Skeletal muscle tissue (tissue), 4 donors: ENCODE data around the gene SLITRK6. TPM values are rescaled to one million over a fixed set of nuclear protein-coding genes. Genes with fewer than 3 reads are reported as not detected.
"Not testable (repeated sequence)": the region's sequence is repeated elsewhere in the genome, so short reads cannot be mapped to it uniquely, and the experiment has no call there.

Experiments used
- H3K27ac ChIP-seq: one replicate; pipeline ENCODE4 v1.7.0; 2013; ENCODE audit warnings: mild to moderate bottlenecking, low read depth, low read length, inconsistent platforms
- H3K27me3 ChIP-seq, 3 donors: one replicate each; pipeline ENCODE4 v1.7.0; 2013; ENCODE audit warnings: low read length in 3 of 3; ENCODE audit not compliant: control insufficient read depth in 3 of 3, insufficient read depth in 3 of 3
- H3K36me3 ChIP-seq, 3 donors: one replicate each; pipeline ENCODE4 v1.7.0; 2013; ENCODE audit warnings: low read length in 3 of 3; ENCODE audit not compliant: control insufficient read depth in 3 of 3, insufficient read depth in 3 of 3
- H3K4me1 ChIP-seq, 3 donors: one replicate each; pipeline ENCODE4 v1.7.0; 2013; ENCODE audit warnings: low read length in 3 of 3, mild to moderate bottlenecking in 3 of 3; ENCODE audit not compliant: control insufficient read depth in 3 of 3, insufficient read depth in 3 of 3
- H3K4me3 ChIP-seq, 3 donors: one replicate each; pipeline ENCODE4 v1.7.0; 2013; ENCODE audit warnings: low read length in 3 of 3
- H3K9ac ChIP-seq, 3 donors: one replicate each; pipeline ENCODE4 v1.7.0; 2013; ENCODE audit warnings: low read length in 3 of 3, mild to moderate bottlenecking in 3 of 3, moderate library complexity in 2 of 3, low read depth in 1 of 3
- H3K9me3 ChIP-seq, 3 donors: one replicate each; pipeline ENCODE4 v1.7.0; 2013; ENCODE audit warnings: low read length in 3 of 3; ENCODE audit not compliant: control insufficient read depth in 3 of 3
- total RNA-seq: library from RNA; depleted of rRNA; stranded (reverse); fragments of >200 nt; gene quantifications from one replicate; pipeline ENCODE4 v1.2.3, GENCODE V29; 2014
- donor health status: Osteomylitis.

SLITRK6 gene
- total RNA-seq, 1 donor from 2014 or later: 3.7 TPM

- Histone ChIP-seq H3K4me1 (no peaks in the 10 kb centered on the region), H3K27ac (no peak overlapping the region), H3K9me3 (no peaks in the 10 kb centered on the region), H3K36me3 (no peaks in the 10 kb centered on the region), H3K4me3 (no peak overlapping the region), H3K9ac (no peak overlapping the region), H3K27me3 (no peaks in the 10 kb centered on the region)
Measured at GRCh38 chr13:85808811-85809210, 9.6 kb upstream of the SLITRK6 start.

- Histone ChIP-seq H3K36me3 (no peaks in the 10 kb centered on the region), H3K4me3 (no peak overlapping the region), H3K9ac (no peak overlapping the region), H3K4me1 (no peaks in the 10 kb centered on the region), H3K27me3 (no peaks in the 10 kb centered on the region), H3K27ac (no peak overlapping the region), H3K9me3 (no peaks in the 10 kb centered on the region)
Measured at GRCh38 chr13:85806553-85807175, 7.4 kb upstream of the SLITRK6 start.

GRCh38 chr13:85798556-85798955 lies 663 bp downstream of the SLITRK6 start:
- no peaks in the 10 kb centered on the region for H3K9me3 ChIP-seq
- H3K4me1 ChIP-seq: no peaks in the 10 kb centered on the region
- H3K27me3 ChIP-seq: no peaks in the 10 kb centered on the region
- no peaks in the 10 kb centered on the region for H3K36me3 ChIP-seq
- no peak overlapping the region for H3K4me3 ChIP-seq
- H3K9ac ChIP-seq: no peak overlapping the region
- H3K27ac ChIP-seq: no peak overlapping the region

GRCh38 chr13:85797311-85797710 lies 1.9 kb downstream of the SLITRK6 start:
- Histone ChIP-seq H3K4me1 (no peaks in the 10 kb centered on the region), H3K27me3 (no peaks in the 10 kb centered on the region), H3K27ac (no peak overlapping the region), H3K9ac (no peak overlapping the region), H3K4me3 (no peak overlapping the region), H3K36me3 (no peaks in the 10 kb centered on the region), H3K9me3 (no peaks in the 10 kb centered on the region)

GRCh38 chr13:85785205-85785604 lies 14.0 kb downstream of the SLITRK6 start:
- Histone ChIP-seq H3K4me1 (no peaks in the 10 kb centered on the region), H3K4me3 (no peak overlapping the region), H3K27me3 (no peaks in the 10 kb centered on the region), H3K36me3 (no peaks in the 10 kb centered on the region), H3K27ac (no peak overlapping the region), H3K9ac (no peak overlapping the region), H3K9me3 (no peaks in the 10 kb centered on the region)

GRCh38 chr13:85772367-85772766 lies 26.9 kb downstream of the SLITRK6 start:
- Histone ChIP-seq H3K27ac (no peak overlapping the region), H3K4me1 (no peaks in the 10 kb centered on the region), H3K9ac (no peak overlapping the region), H3K4me3 (no peak overlapping the region), H3K36me3 (no peaks in the 10 kb centered on the region), H3K27me3 (no peaks in the 10 kb centered on the region), H3K9me3 (no peaks in the 10 kb centered on the region)

- Histone ChIP-seq H3K4me1 (no peaks in the 10 kb centered on the region), H3K36me3 (no peaks in the 10 kb centered on the region), H3K27me3 (no peaks in the 10 kb centered on the region), H3K9ac (no peak overlapping the region), H3K4me3 (no peak overlapping the region), H3K9me3 (no peaks in the 10 kb centered on the region), H3K27ac (no peak overlapping the region)
Measured at GRCh38 chr13:85771856-85772255, 27.4 kb downstream of the SLITRK6 start.

GRCh38 chr13:85768946-85769345 lies 30.3 kb downstream of the SLITRK6 start:
- no peak overlapping the region for H3K27ac ChIP-seq
- no peak overlapping the region for H3K9ac ChIP-seq
- no peak overlapping the region for H3K4me3 ChIP-seq
- no peaks in the 10 kb centered on the region for H3K9me3 ChIP-seq
- H3K36me3 ChIP-seq: no peaks in the 10 kb centered on the region
- no peaks in the 10 kb centered on the region for H3K27me3 ChIP-seq
- H3K4me1 ChIP-seq: no peaks in the 10 kb centered on the region

GRCh38 chr13:85755123-85755522 lies 44.1 kb downstream of the SLITRK6 start:
- H3K9me3 ChIP-seq: no peaks in the 10 kb centered on the region
- no peaks in the 10 kb centered on the region for H3K27me3 ChIP-seq
- no peak overlapping the region for H3K9ac ChIP-seq
- no peak overlapping the region for H3K4me3 ChIP-seq
- no peaks in the 10 kb centered on the region for H3K36me3 ChIP-seq
- no peak overlapping the region for H3K27ac ChIP-seq
- no peaks in the 10 kb centered on the region for H3K4me1 ChIP-seq

GRCh38 chr13:85743201-85743770 lies 55.9 kb downstream of the SLITRK6 start:
- not testable (repeated sequence) for H3K36me3 ChIP-seq, H3K4me3 ChIP-seq, H3K27me3 ChIP-seq, H3K27ac ChIP-seq, H3K4me1 ChIP-seq, H3K9me3 ChIP-seq, H3K9ac ChIP-seq
